ENCODE results near the gene SLC25A21. TPM values are rescaled to one million over a fixed set of nuclear protein-coding genes. Genes with fewer than 3 reads are reported as not detected.

SLC25A21 gene
- total and polyA plus RNA-seq, 7 donors, result 0.07 to 0.37 (median 0.18) TPM; not detected in 1

DNA sequence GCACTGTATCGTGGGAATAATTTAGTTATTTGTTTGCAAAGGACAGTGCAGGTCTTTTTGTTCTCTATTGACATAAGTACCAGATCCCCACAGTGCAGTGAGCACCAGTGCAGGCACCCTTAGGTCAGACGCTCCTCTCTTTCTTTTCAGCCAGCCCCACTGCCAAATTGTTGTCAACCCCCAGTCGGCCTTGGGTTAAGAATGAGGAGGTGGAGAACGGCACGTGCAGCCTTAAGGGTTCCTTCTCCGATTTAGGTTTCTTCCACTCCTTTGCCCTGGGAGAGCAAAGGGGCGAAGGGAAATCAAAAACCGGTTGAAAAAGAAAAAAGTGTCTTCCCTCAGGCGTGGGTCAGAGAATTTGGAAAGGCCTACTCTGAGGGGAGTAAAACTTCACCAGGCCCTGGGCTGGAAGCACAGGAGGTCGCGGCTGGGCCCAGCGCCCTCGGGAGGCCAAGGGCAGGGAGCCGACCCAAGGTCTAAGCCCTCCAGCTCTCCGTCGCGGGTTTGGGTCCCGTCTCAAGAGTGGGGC lies 506.5 kb downstream of the SLC25A21 start:
- DNase-seq (no peak), ATAC-seq (no peak)
- intact Hi-C loops (cut with DNase I), result no loop called here
- peak overlapping the region; percentile 42 for H3K4me3 ChIP-seq
- no peaks in the 10 kb centered on the region for H3K9me3 ChIP-seq
- 37 to 44% (median 38%) methylated on average over 18 of the region's 18 CpGs for WGBS, 3 donors
- no peaks in the 10 kb centered on the region for H3K36me3 ChIP-seq (ENCODE audit: insufficient read depth in 1 of 2, low read depth in 1 of 2)
- H3K27ac ChIP-seq, result peak overlapping the region; percentile 4
- peaks cover 25% of the 10 kb centered on the region for H3K4me1 ChIP-seq
- peaks cover 6 to 99% (median 41%) of the 10 kb centered on the region in 3 donors for H3K27me3 ChIP-seq (ENCODE audit: insufficient read depth in 3 of 3, low read length in 2 of 3)
- TF ChIP-seq, protein P1, sequence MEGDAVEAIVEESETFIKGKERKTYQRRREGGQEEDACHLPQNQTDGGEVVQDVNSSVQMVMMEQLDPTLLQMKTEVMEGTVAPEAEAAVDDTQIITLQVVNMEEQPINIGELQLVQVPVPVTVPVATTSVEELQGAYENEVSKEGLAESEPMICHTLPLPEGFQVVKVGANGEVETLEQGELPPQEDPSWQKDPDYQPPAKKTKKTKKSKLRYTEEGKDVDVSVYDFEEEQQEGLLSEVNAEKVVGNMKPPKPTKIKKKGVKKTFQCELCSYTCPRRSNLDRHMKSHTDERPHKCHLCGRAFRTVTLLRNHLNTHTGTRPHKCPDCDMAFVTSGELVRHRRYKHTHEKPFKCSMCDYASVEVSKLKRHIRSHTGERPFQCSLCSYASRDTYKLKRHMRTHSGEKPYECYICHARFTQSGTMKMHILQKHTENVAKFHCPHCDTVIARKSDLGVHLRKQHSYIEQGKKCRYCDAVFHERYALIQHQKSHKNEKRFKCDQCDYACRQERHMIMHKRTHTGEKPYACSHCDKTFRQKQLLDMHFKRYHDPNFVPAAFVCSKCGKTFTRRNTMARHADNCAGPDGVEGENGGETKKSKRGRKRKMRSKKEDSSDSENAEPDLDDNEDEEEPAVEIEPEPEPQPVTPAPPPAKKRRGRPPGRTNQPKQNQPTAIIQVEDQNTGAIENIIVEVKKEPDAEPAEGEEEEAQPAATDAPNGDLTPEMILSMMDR (IDR thresholded peaks at IDR 0.05), result no peak

DNA sequence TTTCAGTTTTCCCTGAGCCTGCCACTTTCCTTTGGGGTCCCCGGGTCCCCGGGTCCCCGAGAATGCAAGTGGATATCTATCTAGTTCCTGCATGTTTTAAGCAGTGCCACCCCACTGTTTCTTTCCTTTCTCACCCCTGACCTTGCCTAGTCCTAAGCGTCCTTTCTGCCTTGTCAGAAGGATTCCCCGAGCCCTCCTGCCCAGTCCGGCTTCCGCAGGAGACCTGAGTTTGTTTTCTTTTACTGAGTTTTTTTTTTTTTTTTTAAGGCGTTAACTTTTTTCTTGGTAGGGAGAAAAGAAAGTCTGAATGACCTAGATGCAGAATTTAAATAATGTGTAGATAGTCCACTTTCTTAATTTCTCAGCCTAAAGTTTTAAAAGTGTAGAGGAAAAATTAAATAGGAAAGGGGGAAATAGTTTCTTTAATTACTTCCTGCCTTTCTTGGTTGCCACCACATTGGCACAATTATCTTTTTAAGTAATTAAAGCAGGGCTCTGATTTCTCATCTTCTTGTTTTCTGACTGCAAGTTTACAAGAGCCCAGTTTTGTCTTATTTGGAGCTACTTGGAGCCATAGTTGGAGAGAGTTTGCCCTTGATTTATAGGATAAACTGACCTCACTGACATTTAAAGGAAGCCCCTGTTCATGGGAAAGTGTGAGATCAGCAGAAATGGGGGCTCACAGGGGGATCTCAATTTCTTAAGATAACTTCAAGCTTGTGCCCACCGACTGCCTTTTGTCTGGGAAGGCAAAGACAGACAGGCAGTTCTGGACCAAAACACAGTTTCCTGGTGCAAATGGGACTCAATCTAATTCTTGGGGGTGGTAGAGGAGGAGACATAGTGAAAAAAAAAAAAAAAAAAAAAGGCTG lies 507.8 kb downstream of the SLC25A21 start:
- Histone ChIP-seq H3K27ac (no peak overlapping the region), H3K4me3 (peak overlapping the region; percentile 60), H3K4me1 (peaks cover 25% of the 10 kb centered on the region), H3K36me3 (ENCODE audit: insufficient read depth in 1 of 2, low read depth in 1 of 2) (no peaks in the 10 kb centered on the region), H3K9me3 (no peaks in the 10 kb centered on the region), H3K27me3 (ENCODE audit: insufficient read depth in 3 of 3, low read length in 2 of 3) (peaks cover 6 to 100% (median 48%) of the 10 kb centered on the region in 3 donors)
- intact Hi-C loops (cut with DNase I), result no loop called here
- WGBS, 3 donors, result 19 to 25% (median 19%) methylated on average over 9 of the region's 9 CpGs
- TF ChIP-seq, protein P1 (IDR thresholded peaks at IDR 0.05), result no peak
- no peak for DNase-seq
- ATAC-seq, result no peak

DNA sequence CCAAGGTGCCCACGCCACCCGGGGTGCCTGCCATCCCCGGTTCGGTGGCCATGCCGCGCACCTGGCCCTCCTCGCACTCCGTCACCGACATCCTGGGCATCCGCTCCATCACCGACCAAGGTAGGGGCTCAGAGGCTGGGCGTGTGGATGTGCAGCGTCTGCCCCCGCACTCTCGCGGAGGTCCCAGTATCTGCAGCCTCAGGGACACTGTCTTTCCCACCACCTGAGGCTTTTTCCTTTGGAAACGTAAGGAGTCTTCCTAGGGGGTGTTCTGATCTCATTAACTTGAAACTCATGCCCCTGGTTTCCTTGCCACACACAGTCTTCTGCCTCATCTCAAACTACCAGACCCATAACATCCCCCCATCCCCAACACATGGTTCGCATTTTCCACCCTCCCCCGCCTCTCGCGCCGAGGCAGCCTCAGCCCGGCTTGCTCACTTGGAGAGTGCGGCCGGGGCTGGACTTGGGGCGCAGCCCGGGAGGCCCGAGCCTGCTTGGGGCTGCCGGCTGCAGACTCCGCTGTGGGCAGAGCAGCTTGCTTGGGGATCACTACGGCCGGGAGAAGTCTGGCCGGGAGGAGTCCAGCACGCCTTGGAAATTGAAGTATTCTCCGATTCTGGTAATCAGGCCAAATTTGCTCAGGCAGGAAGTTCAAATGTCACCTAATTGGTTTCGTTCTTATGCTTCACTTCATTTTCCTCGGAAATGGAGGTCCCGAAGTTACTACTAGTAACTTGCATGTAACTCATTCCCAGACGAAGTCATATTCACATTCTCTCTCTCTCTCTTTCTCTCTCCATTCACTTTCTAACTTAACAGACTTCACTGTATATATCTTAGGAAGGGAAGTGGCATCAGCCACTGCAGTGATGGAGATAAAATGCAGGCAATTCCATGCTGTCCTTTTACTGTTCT lies 508.7 kb downstream of the SLC25A21 start:
- Histone ChIP-seq H3K36me3 (ENCODE audit: insufficient read depth in 1 of 2, low read depth in 1 of 2) (no peaks in the 10 kb centered on the region), H3K4me3 (peak overlapping the region; percentile 60), H3K27ac (no peak overlapping the region), H3K4me1 (peaks cover 25% of the 10 kb centered on the region), H3K27me3 (ENCODE audit: insufficient read depth in 3 of 3, low read length in 2 of 3) (peaks cover 3 to 100% (median 56%) of the 10 kb centered on the region in 3 donors), H3K9me3 (no peaks in the 10 kb centered on the region)
- ATAC-seq (peak in 1 of 4 donors; percentile 22), DNase-seq (peak in 1 of 2 donors; percentile 68)
- TF ChIP-seq, protein P1 (IDR thresholded peaks at IDR 0.05), result no peak
- WGBS, 3 donors, result 1 to 2% (median 2%) methylated on average over 39 of the region's 39 CpGs
- intact Hi-C loops (cut with DNase I), result no loop called here

DNA sequence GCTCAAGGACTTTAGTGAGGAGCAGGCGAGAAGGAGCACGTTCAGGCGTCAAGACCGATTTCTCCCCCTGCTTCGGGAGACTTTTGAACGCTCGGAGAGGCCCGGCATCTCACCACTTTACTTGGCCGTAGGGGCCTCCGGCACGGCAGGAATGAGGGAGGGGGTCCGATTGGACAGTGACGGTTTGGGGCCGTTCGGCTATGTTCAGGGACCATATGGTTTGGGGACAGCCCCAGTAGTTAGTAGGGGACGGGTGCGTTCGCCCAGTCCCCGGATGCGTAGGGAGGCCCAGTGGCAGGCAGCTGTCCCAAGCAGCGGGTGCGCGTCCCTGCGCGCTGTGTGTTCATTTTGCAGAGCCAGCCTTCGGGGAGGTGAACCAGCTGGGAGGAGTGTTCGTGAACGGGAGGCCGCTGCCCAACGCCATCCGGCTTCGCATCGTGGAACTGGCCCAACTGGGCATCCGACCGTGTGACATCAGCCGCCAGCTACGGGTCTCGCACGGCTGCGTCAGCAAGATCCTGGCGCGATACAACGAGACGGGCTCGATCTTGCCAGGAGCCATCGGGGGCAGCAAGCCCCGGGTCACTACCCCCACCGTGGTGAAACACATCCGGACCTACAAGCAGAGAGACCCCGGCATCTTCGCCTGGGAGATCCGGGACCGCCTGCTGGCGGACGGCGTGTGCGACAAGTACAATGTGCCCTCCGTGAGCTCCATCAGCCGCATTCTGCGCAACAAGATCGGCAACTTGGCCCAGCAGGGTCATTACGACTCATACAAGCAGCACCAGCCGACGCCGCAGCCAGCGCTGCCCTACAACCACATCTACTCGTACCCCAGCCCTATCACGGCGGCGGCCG lies 509.6 kb downstream of the SLC25A21 start:
- Histone ChIP-seq H3K4me1 (peaks cover 25% of the 10 kb centered on the region), H3K27me3 (ENCODE audit: insufficient read depth in 3 of 3, low read length in 2 of 3) (peaks cover 0 to 100% (median 57%) of the 10 kb centered on the region in 3 donors)
- intact Hi-C loops (cut with DNase I), result no loop called here

More for the DNA sequence above, 509.6 kb downstream of the SLC25A21 start:
- TF ChIP-seq, protein P1 (IDR thresholded peaks at IDR 0.05), result no peak
- Histone ChIP-seq H3K4me3 (peak overlapping the region; percentile 60), H3K27ac (no peak overlapping the region), H3K36me3 (ENCODE audit: insufficient read depth in 1 of 2, low read depth in 1 of 2) (no peaks in the 10 kb centered on the region), H3K9me3 (no peaks in the 10 kb centered on the region)
- 1 to 3% (median 2%) methylated on average over 71 of the region's 71 CpGs for WGBS, 3 donors
- ATAC-seq (peak in 2 of 4 donors; percentile 19 to 32), DNase-seq (peak in 1 of 2 donors; percentile 71)

All from psoas muscle (tissue), 8 donors.